Right cardiac atrium (tissue), 5 donors: ENCODE results near the gene CAMKMT. TPM values are rescaled to one million over a fixed set of nuclear protein-coding genes. Genes with fewer than 3 reads are reported as not detected.
"Not testable (repeated sequence)": the region's sequence is repeated elsewhere in the genome, so short reads cannot be mapped to it uniquely, and the experiment has no call there.

Source experiments
- ATAC-seq, 2 donors: fragments of 200-7000 bp; cut with Tn5 transposase; one replicate each; pipeline versions ENCODE4 v1.8.0 to v1.9.1; 2020; ENCODE audit warnings: moderate library complexity in 2 of 2, mild to moderate bottlenecking in 1 of 2
- DNase-seq, 3 donors: peaks; one replicate each; pipeline ENCODE4 v3.0.0-alpha.2; 2020
- H3K27ac ChIP-seq: one replicate; pipeline ENCODE4 v1.5.1; 2013; ENCODE audit warnings: mild to moderate bottlenecking, low read length, control low read depth, moderate library complexity
- H3K27me3 ChIP-seq: one replicate; pipeline ENCODE4 v1.6.1; 2013; ENCODE audit not compliant: control insufficient read depth, insufficient read depth
- H3K4me1 ChIP-seq: one replicate; pipeline ENCODE4 v1.6.1; 2013; ENCODE audit warnings: low read length; ENCODE audit not compliant: control insufficient read depth, insufficient read depth
- H3K4me3 ChIP-seq: one replicate; pipeline ENCODE4 v1.5.1; 2013; ENCODE audit warnings: low read length, control low read depth
- H3K9me3 ChIP-seq: one replicate; pipeline ENCODE4 v1.6.1; 2013; ENCODE audit warnings: low read length; ENCODE audit not compliant: control insufficient read depth
- WGBS: extraction: QIAGEN DNeasy Blood & Tissue Kit; methylation state at CpG from one replicate; pipeline ENCODE4 v1.1.7; 2013; 5-methylcytosine and 5-hydroxymethylcytosine counted together
- intact Hi-C, 4 donors: fragments of 100-400 bp; cut with DNase I; formaldehyde crosslinking; loops; one replicate each; pipeline versions ENCODE4 v1.11.0 to v1.14.0; 2022 to 2023
- polyA plus RNA-seq: library from polyadenylated mRNA; stranded (reverse); fragments of 200-250 nt; gene quantifications from one replicate; pipeline ENCODE4 v1.2.3, GENCODE V29; 2013
- total RNA-seq, 4 donors: library from RNA; stranded (reverse); fragmentation: NEBNext Ultra II Directional; extraction: Animal tissue kit (Norgen Biotek cat#: 25700); gene quantifications; one replicate each; pipeline ENCODE4 v1.2.1, GENCODE V29; 2021
- donor health status: healthy with polysubstance abuse.
- donor health status: DM: no; HTN: yes; CAD: no.
- donor health status: DM: no; HTN: no; CAD: no.
- donor health status: DM: no; HTN: yes; CAD: no; lungs with severe emphysema.
- donor health status: DM: yes; HTN: yes; CAD: no.

CAMKMT gene
- total and polyA plus RNA-seq, 5 donors = 4.6 to 6.3 (median 5.5) TPM

GRCh38 chr2:44505664-44506063 lies 143.9 kb downstream of the CAMKMT start:
- H3K27ac ChIP-seq, H3K4me1 ChIP-seq, ATAC-seq, H3K27me3 ChIP-seq, H3K4me3 ChIP-seq, H3K9me3 ChIP-seq, intact Hi-C loops, DNase-seq: not testable (repeated sequence)
- 97% methylated on average over 7 of the region's 7 CpGs for WGBS

GRCh38 chr2:44510246-44510645 lies 148.5 kb downstream of the CAMKMT start:
- no peak overlapping the region for H3K4me3 ChIP-seq
- H3K9me3 ChIP-seq = no peaks in the 10 kb centered on the region
- no peak overlapping the region for H3K27ac ChIP-seq
- no peaks in the 10 kb centered on the region for H3K4me1 ChIP-seq
- ATAC-seq = no peak
- 98% methylated on average over 2 of the region's 2 CpGs for WGBS
- intact Hi-C loops = no loop called here
- no peaks in the 10 kb centered on the region for H3K27me3 ChIP-seq
- DNase-seq = no peak

GRCh38 chr2:44515416-44515815 lies 153.7 kb downstream of the CAMKMT start:
- no peaks in the 10 kb centered on the region for H3K4me1 ChIP-seq
- WGBS = 70% methylated on average over 1 of the region's 1 CpG
- no peak overlapping the region for H3K4me3 ChIP-seq
- DNase-seq (no peak), ATAC-seq (no peak)
- no peaks in the 10 kb centered on the region for H3K9me3 ChIP-seq
- H3K27ac ChIP-seq = no peak overlapping the region
- H3K27me3 ChIP-seq = no peaks in the 10 kb centered on the region
- intact Hi-C loops = no loop called here

- intact Hi-C loops = no loop called here
- ATAC-seq (no peak), DNase-seq (no peak)
- no peak overlapping the region for H3K4me3 ChIP-seq
- H3K9me3 ChIP-seq = no peaks in the 10 kb centered on the region
- H3K27me3 ChIP-seq = no peaks in the 10 kb centered on the region
- H3K4me1 ChIP-seq = no peaks in the 10 kb centered on the region
- WGBS = 96% methylated on average over 1 of the region's 1 CpG
- no peak overlapping the region for H3K27ac ChIP-seq
Measured at GRCh38 chr2:44519026-44519425, 157.3 kb downstream of the CAMKMT start.

GRCh38 chr2:44522846-44523245 lies 161.1 kb downstream of the CAMKMT start:
- ATAC-seq (no peak), DNase-seq (no peak)
- Histone ChIP-seq H3K9me3 (no peaks in the 10 kb centered on the region), H3K27ac (no peak overlapping the region), H3K27me3 (no peaks in the 10 kb centered on the region), H3K4me1 (no peaks in the 10 kb centered on the region), H3K4me3 (no peak overlapping the region)
- intact Hi-C loops = no loop called here

GRCh38 chr2:44524347-44524926 lies 162.7 kb downstream of the CAMKMT start:
- Histone ChIP-seq H3K9me3 (no peaks in the 10 kb centered on the region), H3K4me1 (no peaks in the 10 kb centered on the region), H3K4me3 (no peak overlapping the region), H3K27ac (no peak overlapping the region), H3K27me3 (no peaks in the 10 kb centered on the region)
- WGBS = 85% methylated on average over 1 of the region's 1 CpG
- intact Hi-C loops = no loop called here
- no peak for DNase-seq
- ATAC-seq = no peak

GRCh38 chr2:44526352-44526751 lies 164.6 kb downstream of the CAMKMT start:
- DNase-seq (no peak), ATAC-seq (no peak)
- Histone ChIP-seq H3K9me3 (no peaks in the 10 kb centered on the region), H3K4me3 (no peak overlapping the region), H3K27ac (no peak overlapping the region), H3K27me3 (no peaks in the 10 kb centered on the region), H3K4me1 (no peaks in the 10 kb centered on the region)
- intact Hi-C loops = no loop called here
- 96% methylated on average over 4 of the region's 4 CpGs for WGBS

- Histone ChIP-seq H3K27ac (no peak overlapping the region), H3K4me3 (no peak overlapping the region), H3K27me3 (no peaks in the 10 kb centered on the region), H3K9me3 (no peaks in the 10 kb centered on the region), H3K4me1 (no peaks in the 10 kb centered on the region)
- WGBS = 87% methylated on average over 1 of the region's 1 CpG
- ATAC-seq (no peak), DNase-seq (no peak)
- intact Hi-C loops = no loop called here
Measured at GRCh38 chr2:44528595-44528994, 166.8 kb downstream of the CAMKMT start.

GRCh38 chr2:44529448-44529847 lies 167.7 kb downstream of the CAMKMT start:
- no peaks in the 10 kb centered on the region for H3K9me3 ChIP-seq
- ATAC-seq = no peak
- no peak overlapping the region for H3K4me3 ChIP-seq
- intact Hi-C loops = no loop called here
- no peaks in the 10 kb centered on the region for H3K27me3 ChIP-seq
- DNase-seq = no peak
- no peaks in the 10 kb centered on the region for H3K4me1 ChIP-seq
- H3K27ac ChIP-seq = no peak overlapping the region

GRCh38 chr2:44531289-44531688 lies 169.5 kb downstream of the CAMKMT start:
- H3K4me3 ChIP-seq = no peak overlapping the region
- DNase-seq (no peak), ATAC-seq (no peak)
- no peaks in the 10 kb centered on the region for H3K4me1 ChIP-seq
- H3K9me3 ChIP-seq = no peaks in the 10 kb centered on the region
- H3K27me3 ChIP-seq = no peaks in the 10 kb centered on the region
- no peak overlapping the region for H3K27ac ChIP-seq
- 79% methylated on average over 2 of the region's 2 CpGs for WGBS
- intact Hi-C loops = no loop called here

GRCh38 chr2:44532031-44532430 lies 170.3 kb downstream of the CAMKMT start:
- intact Hi-C loops = no loop called here
- no peak overlapping the region for H3K4me3 ChIP-seq
- H3K9me3 ChIP-seq = no peaks in the 10 kb centered on the region
- H3K27me3 ChIP-seq = no peaks in the 10 kb centered on the region
- no peaks in the 10 kb centered on the region for H3K4me1 ChIP-seq
- ATAC-seq (no peak), DNase-seq (no peak)
- WGBS = 91% methylated on average over 2 of the region's 2 CpGs
- no peak overlapping the region for H3K27ac ChIP-seq

- Histone ChIP-seq H3K9me3 (no peaks in the 10 kb centered on the region), H3K4me3 (no peak overlapping the region), H3K27ac (no peak overlapping the region), H3K4me1 (no peaks in the 10 kb centered on the region), H3K27me3 (no peaks in the 10 kb centered on the region)
- ATAC-seq (no peak), DNase-seq (no peak)
- intact Hi-C loops = no loop called here
- WGBS = 81% methylated on average over 1 of the region's 1 CpG
Measured at GRCh38 chr2:44533508-44533907, 171.8 kb downstream of the CAMKMT start.
